ENCODE results near the gene UNC79.

The UNC79 gene

GRCh38 chr14:93676416-93676958 lies 245.7 kb downstream of the UNC79 start:
- no peak for TF ChIP-seq CTCF (IDR thresholded peaks at IDR 0.05)

- TF ChIP-seq CTCF (IDR thresholded peaks at IDR 0.05) = no peak
Measured at GRCh38 chr14:93682459-93682858, 251.7 kb downstream of the UNC79 start.

- no peak for TF ChIP-seq CTCF (IDR thresholded peaks at IDR 0.05)
Measured at GRCh38 chr14:93683226-93683625, 252.5 kb downstream of the UNC79 start.

GRCh38 chr14:93685121-93685895 lies 254.6 kb downstream of the UNC79 start:
- TF ChIP-seq CTCF (IDR thresholded peaks at IDR 0.05) = no peak

GRCh38 chr14:93686268-93686667 lies 255.5 kb downstream of the UNC79 start:
- no peak for TF ChIP-seq CTCF (IDR thresholded peaks at IDR 0.05)

GRCh38 chr14:93688239-93688666 lies 257.5 kb downstream of the UNC79 start:
- TF ChIP-seq CTCF (IDR thresholded peaks at IDR 0.05) = no peak

GRCh38 chr14:93688820-93689219 lies 258.1 kb downstream of the UNC79 start:
- TF ChIP-seq CTCF (IDR thresholded peaks at IDR 0.05) = no peak
